ENCODE measurements around the gene MYPOP. TPM values are rescaled to one million over a fixed set of nuclear protein-coding genes. Genes with fewer than 3 reads are reported as not detected.

The MYPOP gene
- total RNA-seq, 1 experiment from 2014 or later: 9.0 TPM

- peaks cover 5 to 15% of the 10 kb centered on the region in 2 experiments; a peak in 3 of 4 replicates for H3K4me1 Mint-ChIP-seq
- TF ChIP-seq CTCF (conservative IDR thresholded peaks at IDR 0.05): no peak
- no peak overlapping the region for H2AFZ ChIP-seq (ENCODE audit: low read length)
- no peaks in the 10 kb centered on the region for H3K79me1 ChIP-seq (ENCODE audit: insufficient read depth, low read depth, low read length, poor library complexity, severe bottlenecking)
- no peak overlapping the region for H2BK20ac ChIP-seq (ENCODE audit: low read depth, low read length, poor library complexity, severe bottlenecking)
- H4K8ac ChIP-seq (replicated peaks; ENCODE audit: insufficient read length, low read depth, low read length): no peak overlapping the region
- H3K4me1 ChIP-seq (ENCODE audit: insufficient read depth, low read length): no peaks in the 10 kb centered on the region
- no peak overlapping the region for H3K23ac ChIP-seq (ENCODE audit: insufficient read length, low read depth, low read length)
- no peak overlapping the region for H3T11ph ChIP-seq (ENCODE audit: low read length)
- H3K23me2 ChIP-seq (ENCODE audit: insufficient read length, low read depth, low read length, poor library complexity, severe bottlenecking): no peaks in the 10 kb centered on the region
- H3K27ac ChIP-seq (ENCODE audit: insufficient read length, low read depth, low read length): no peak overlapping the region
- H3K79me2 ChIP-seq (ENCODE audit: insufficient read depth, low read length): no peaks in the 10 kb centered on the region
- H4K5ac ChIP-seq (ENCODE audit: insufficient read length, low read depth, low read length): no peak overlapping the region
- H3K14ac ChIP-seq (ENCODE audit: insufficient read depth, low read length): no peak overlapping the region
- H3K4ac ChIP-seq (ENCODE audit: low read depth, low read length): no peak overlapping the region
- H3K9me3 Mint-ChIP-seq: no peaks in the 10 kb centered on the region
- H2BK15ac ChIP-seq (ENCODE audit: low read depth, low read length): no peak overlapping the region
- H3K4me3 Mint-ChIP-seq: no peak overlapping the region
- H3K18ac ChIP-seq (ENCODE audit: insufficient read length, low read depth, low read length): no peak overlapping the region
- H2BK12ac ChIP-seq (ENCODE audit: insufficient read length, low read depth, low read length): no peak overlapping the region
- H3K27me3 Mint-ChIP-seq (ENCODE audit: low read depth): peaks cover 16% of the 10 kb centered on the region; the same call in 1 of the 2 replicates
- H2BK5ac ChIP-seq (ENCODE audit: insufficient read length, low read length): no peak overlapping the region
- H3K56ac ChIP-seq (ENCODE audit: insufficient read length, low read depth, low read length): no peak overlapping the region
- no peak overlapping the region for H2AK5ac ChIP-seq (ENCODE audit: insufficient read length, low read length)
- peak overlapping the region in 1 of 3 experiments; percentile 80; a peak in 2 of 7 replicates for H3K27ac Mint-ChIP-seq
- no peaks in the 10 kb centered on the region for H4K20me1 ChIP-seq (ENCODE audit: control insufficient read depth, insufficient read depth, insufficient read length)
- no peaks in the 10 kb centered on the region for H3K27me3 ChIP-seq (ENCODE audit: insufficient read depth, low read length)
- H4K91ac ChIP-seq (ENCODE audit: insufficient read length, low read depth, low read length): no peak overlapping the region
- DNase-seq: no peak
- no peak overlapping the region for H3K4me2 ChIP-seq (ENCODE audit: insufficient read depth, insufficient read length, low read length)
- no peaks in the 10 kb centered on the region for H3K9me3 ChIP-seq (ENCODE audit: control insufficient read depth, low read depth, low read length)
- H3K36me3 Mint-ChIP-seq (ENCODE audit: insufficient read depth in 1 of 3, low read depth in 3 of 3): no peaks in the 10 kb centered on the region
- no peak overlapping the region for H3K9ac ChIP-seq (ENCODE audit: extremely low read depth, insufficient read length, low read length)
- WGBS (ENCODE audit: extremely low coverage, insufficient read length, low lambda C conversion rate): no CpG with 5 or more reads among the region's 8 CpGs
- no peak overlapping the region for H2BK120ac ChIP-seq (ENCODE audit: low read depth, low read length, poor library complexity, severe bottlenecking)
These were observed 18.0 kb upstream of the MYPOP start for GRCh38 chr19:45920458-45920857.
